CD8-positive, alpha-beta memory T cell (primary cell): ENCODE data around the gene CREBZF. TPM values are rescaled to one million over a fixed set of nuclear protein-coding genes. Genes with fewer than 3 reads are reported as not detected.

ENCODE experiments used
- CTCF ChIA-PET: fragments of 350-600 bp; sonication (Branson Sonifier 250); formaldehyde crosslinking; loops from one replicate; lab custom pipeline; 2021; ENCODE audit warnings: antibody characterized with exemption; lab: Charles Lee
- POLR2A ChIA-PET: fragments of 350-600 bp; sonication (Branson Sonifier 250); formaldehyde crosslinking; loops from one replicate; lab custom pipeline; 2021; ENCODE audit warnings: antibody characterized with exemption; lab: Charles Lee
- DNase-seq, 5 donors: peaks; one replicate each; pipeline versions ENCODE4 v3.0.0 to v3.0.0-alpha.2; 2020 to 2022; ENCODE audit warnings: mixed read lengths in 1 of 5
- H3K27ac ChIP-seq: one replicate; pipeline ENCODE4 v1.7.0; 2013; ENCODE audit warnings: low read depth, mild to moderate bottlenecking, low read length, moderate library complexity
- H3K27me3 ChIP-seq: 2 replicates; pipeline ENCODE4 v1.7.0; 2013; ENCODE audit warnings: low read length, mild to moderate bottlenecking; ENCODE audit not compliant: insufficient read depth, poor library complexity, severe bottlenecking
- H3K36me3 ChIP-seq: 2 replicates; pipeline ENCODE4 v1.7.0; 2013; ENCODE audit warnings: mild to moderate bottlenecking, low read length, moderate library complexity; ENCODE audit not compliant: insufficient read depth
- H3K4me1 ChIP-seq: 2 replicates; pipeline ENCODE4 v1.7.0; 2013; ENCODE audit warnings: mild to moderate bottlenecking, low read length, moderate library complexity; ENCODE audit not compliant: insufficient read depth
- H3K4me3 ChIP-seq: 2 replicates; pipeline ENCODE4 v1.7.0; 2013; ENCODE audit warnings: mild to moderate bottlenecking, low read length
- H3K9me3 ChIP-seq: 2 replicates; pipeline ENCODE4 v1.7.0; 2013; ENCODE audit warnings: mild to moderate bottlenecking, low read length
- H3K27ac Mint-ChIP-seq, 8 donors: one replicate each; pipeline ENCODE4 v1.8.0; 2020 to 2021; ENCODE audit warnings: mixed read lengths in 8 of 8, mild to moderate bottlenecking in 6 of 8, inconsistent platforms in 3 of 8, moderate library complexity in 3 of 8
- H3K27me3 Mint-ChIP-seq, 2 donors: one replicate each; pipeline ENCODE4 v1.8.0; 2020 to 2021; ENCODE audit warnings: mixed read lengths in 2 of 2, mild to moderate bottlenecking in 1 of 2, moderate library complexity in 1 of 2
- H3K36me3 Mint-ChIP-seq, 3 donors: one replicate each; pipeline ENCODE4 v1.8.0; 2020 to 2021; ENCODE audit warnings: mixed read lengths in 3 of 3, inconsistent platforms in 1 of 3, mild to moderate bottlenecking in 1 of 3
- H3K4me1 Mint-ChIP-seq, 3 donors: one replicate each; pipeline ENCODE4 v1.8.0; 2020 to 2021; ENCODE audit warnings: mixed read lengths in 3 of 3, inconsistent platforms in 1 of 3, mild to moderate bottlenecking in 1 of 3
- H3K4me3 Mint-ChIP-seq, 7 donors: one replicate each; pipeline ENCODE4 v1.8.0; 2020 to 2021; ENCODE audit warnings: mixed read lengths in 7 of 7, mild to moderate bottlenecking in 6 of 7, moderate library complexity in 4 of 7, inconsistent platforms in 2 of 7
- H3K9me3 Mint-ChIP-seq, 5 donors: one replicate each; pipeline ENCODE4 v1.8.0; 2020 to 2022; ENCODE audit warnings: mixed read lengths in 5 of 5, mild to moderate bottlenecking in 3 of 5, moderate library complexity in 2 of 5, inconsistent platforms in 1 of 5
- polyA plus RNA-seq: library from polyadenylated mRNA; unstranded; fragments of 300-500 nt; fragmentation: Illumina TruSeq; gene quantifications from one replicate; pipeline ENCODE4 v1.2.3, GENCODE V29; 2021
- total RNA-seq, 2 experiments: library from RNA; stranded (reverse); gene quantifications; one replicate each; pipeline ENCODE4 v1.2.3, GENCODE V29; 2021

Gene CREBZF
- total and polyA plus RNA-seq, 3 experiments from 2014 or later: 14.7 to 45.1 (median 45.0) TPM

DNA sequence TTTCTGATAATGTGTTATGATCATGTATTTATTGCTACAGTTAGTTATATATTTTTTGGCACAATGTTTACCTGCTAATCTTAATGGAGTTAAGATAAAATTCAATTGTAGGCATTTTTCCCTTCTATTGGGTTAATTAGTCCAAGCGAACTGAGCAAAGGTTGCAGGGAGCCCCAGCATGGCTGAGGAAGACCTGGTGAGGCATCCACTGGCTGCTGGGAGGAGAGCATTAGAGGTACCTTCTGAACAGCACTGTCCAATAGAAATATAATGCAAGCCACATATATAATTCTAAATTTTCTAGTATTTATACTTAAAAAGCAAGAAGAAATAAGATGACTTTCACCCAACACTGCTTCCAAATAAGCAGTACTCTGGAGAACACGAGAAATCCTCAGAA is 17.9 kb downstream of the CREBZF start:
- POLR2A ChIA-PET: interaction anchor here (0.9 to 3.8 kb wide), 7 partner anchors 10 to 208 kb away, joined by 3 to 73 read pairs (median 6); partner anchors contain the start of genes CCDC83, CREBZF, DLG2 and SYTL2
- CTCF ChIA-PET: interaction anchor here (0.9 to 1.5 kb wide), 7 partner anchors 9 to 177 kb away, joined by 3 to 8 read pairs (median 3); partner anchors contain the start of genes CREBZF and TMEM126B
- Mint-ChIP-seq H3K27ac (peak overlapping the region; percentile 87 to 99 (median 98)), H3K27me3 (peaks cover 8 to 28% of the 10 kb centered on the region in 2 donors), H3K4me3 (peak overlapping the region; percentile 86 to 97 (median 96)), H3K36me3 (peaks cover 0 to 15% (median 3%) of the 10 kb centered on the region in 3 donors), H3K9me3 (no peaks in the 10 kb centered on the region), H3K4me1 (peaks cover 19 to 37% (median 36%) of the 10 kb centered on the region in 3 donors)
- Histone ChIP-seq H3K36me3 (no peaks in the 10 kb centered on the region), H3K27ac (peak overlapping the region; percentile 77), H3K27me3 (no peaks in the 10 kb centered on the region), H3K4me1 (peaks cover 21% of the 10 kb centered on the region), H3K4me3 (peak overlapping the region; percentile 81), H3K9me3 (no peaks in the 10 kb centered on the region)
- no peak for DNase-seq

GRCh38 chr11:85643191-85643614 is 21.7 kb downstream of the CREBZF start:
- peaks cover 9 to 15% (median 14%) of the 10 kb centered on the region in 3 donors for H3K4me1 Mint-ChIP-seq
- no peak for DNase-seq
- H3K27me3 Mint-ChIP-seq: peaks cover 12 to 32% of the 10 kb centered on the region in 2 donors
- Histone ChIP-seq H3K9me3 (no peaks in the 10 kb centered on the region), H3K4me3 (no peak overlapping the region), H3K27ac (no peak overlapping the region), H3K36me3 (no peaks in the 10 kb centered on the region), H3K27me3 (no peaks in the 10 kb centered on the region), H3K4me1 (peaks cover 10% of the 10 kb centered on the region)
- ChIA-PET CTCF (no interaction called here), POLR2A (no interaction called here)
- H3K36me3 Mint-ChIP-seq: peaks cover 0 to 10% (median 0%) of the 10 kb centered on the region in 3 donors
- no peaks in the 10 kb centered on the region for H3K9me3 Mint-ChIP-seq
- H3K27ac Mint-ChIP-seq: no peak overlapping the region
- H3K4me3 Mint-ChIP-seq: peak overlapping the region in 1 of 7 donors; percentile 37

GRCh38 chr11:85634747-85635146 is 30.2 kb downstream of the CREBZF start:
- Mint-ChIP-seq H3K36me3 (peaks cover 5 to 61% (median 11%) of the 10 kb centered on the region in 3 donors), H3K9me3 (no peaks in the 10 kb centered on the region), H3K27me3 (no peaks in the 10 kb centered on the region), H3K27ac (no peak overlapping the region), H3K4me1 (peaks cover 10 to 19% (median 17%) of the 10 kb centered on the region in 3 donors), H3K4me3 (no peak overlapping the region)
- no peaks in the 10 kb centered on the region for H3K9me3 ChIP-seq
- no peak for DNase-seq
- CTCF ChIA-PET: no interaction called here
- H3K4me1 ChIP-seq: peaks cover 6% of the 10 kb centered on the region
- no peak overlapping the region for H3K4me3 ChIP-seq
- H3K27ac ChIP-seq: no peak overlapping the region
- POLR2A ChIA-PET: no interaction called here
- peaks cover 14% of the 10 kb centered on the region for H3K36me3 ChIP-seq
- no peaks in the 10 kb centered on the region for H3K27me3 ChIP-seq

DNA sequence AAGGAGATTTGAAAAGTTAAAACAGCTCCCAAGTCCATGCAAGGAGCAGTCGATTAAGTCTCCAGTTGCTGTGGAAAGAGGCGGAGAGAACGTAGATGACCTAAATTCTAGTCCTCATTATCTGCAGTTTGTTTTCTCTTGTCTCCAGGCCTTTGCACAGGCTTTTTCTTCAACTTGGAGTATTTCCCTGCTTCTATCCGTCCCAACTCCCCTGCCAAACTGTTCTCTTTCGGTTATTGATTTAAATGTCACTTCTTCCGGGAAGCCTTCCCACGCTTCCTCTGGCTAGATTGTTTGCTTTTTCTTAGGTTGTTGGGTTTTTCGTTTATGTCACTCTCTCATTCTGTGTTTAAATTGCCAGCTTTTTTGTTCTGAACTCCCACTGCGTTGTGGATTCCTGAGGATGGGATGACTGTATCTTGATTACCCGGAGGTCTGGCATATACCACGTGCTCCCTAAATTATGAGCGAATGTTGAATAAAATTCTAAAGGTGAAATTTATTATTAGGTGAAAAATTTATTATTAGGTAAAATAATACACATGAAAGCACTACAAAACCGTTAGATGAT is 36.1 kb downstream of the CREBZF start:
- Histone ChIP-seq H3K27ac (peak overlapping the region; percentile 79), H3K4me1 (peaks cover 29% of the 10 kb centered on the region), H3K27me3 (no peaks in the 10 kb centered on the region), H3K4me3 (peak overlapping the region; percentile 89), H3K36me3 (no peaks in the 10 kb centered on the region), H3K9me3 (no peaks in the 10 kb centered on the region)
- peak overlapping the region; percentile 94 to 99 (median 97) for H3K4me3 Mint-ChIP-seq
- H3K4me1 Mint-ChIP-seq: peaks cover 40 to 59% (median 53%) of the 10 kb centered on the region in 3 donors
- peak overlapping the region; percentile 90 to 97 (median 96) for H3K27ac Mint-ChIP-seq
- POLR2A ChIA-PET: interaction anchor here (0.6 to 2.6 kb wide), 6 partner anchors 19 to 616 kb away, joined by 3 to 27 read pairs (median 6); partner anchors contain the start of genes CCDC83, CREBZF, EED and TMEM126A
- no peak for DNase-seq
- H3K27me3 Mint-ChIP-seq: no peaks in the 10 kb centered on the region
- peaks cover 0 to 36% (median 9%) of the 10 kb centered on the region in 3 donors for H3K36me3 Mint-ChIP-seq
- H3K9me3 Mint-ChIP-seq: no peaks in the 10 kb centered on the region
- CTCF ChIA-PET: interaction anchor here (0.6 to 2.2 kb wide), 3 partner anchors 19 to 399 kb away, joined by 3 to 10 read pairs (median 3); partner anchors contain the start of gene TMEM126A

DNA sequence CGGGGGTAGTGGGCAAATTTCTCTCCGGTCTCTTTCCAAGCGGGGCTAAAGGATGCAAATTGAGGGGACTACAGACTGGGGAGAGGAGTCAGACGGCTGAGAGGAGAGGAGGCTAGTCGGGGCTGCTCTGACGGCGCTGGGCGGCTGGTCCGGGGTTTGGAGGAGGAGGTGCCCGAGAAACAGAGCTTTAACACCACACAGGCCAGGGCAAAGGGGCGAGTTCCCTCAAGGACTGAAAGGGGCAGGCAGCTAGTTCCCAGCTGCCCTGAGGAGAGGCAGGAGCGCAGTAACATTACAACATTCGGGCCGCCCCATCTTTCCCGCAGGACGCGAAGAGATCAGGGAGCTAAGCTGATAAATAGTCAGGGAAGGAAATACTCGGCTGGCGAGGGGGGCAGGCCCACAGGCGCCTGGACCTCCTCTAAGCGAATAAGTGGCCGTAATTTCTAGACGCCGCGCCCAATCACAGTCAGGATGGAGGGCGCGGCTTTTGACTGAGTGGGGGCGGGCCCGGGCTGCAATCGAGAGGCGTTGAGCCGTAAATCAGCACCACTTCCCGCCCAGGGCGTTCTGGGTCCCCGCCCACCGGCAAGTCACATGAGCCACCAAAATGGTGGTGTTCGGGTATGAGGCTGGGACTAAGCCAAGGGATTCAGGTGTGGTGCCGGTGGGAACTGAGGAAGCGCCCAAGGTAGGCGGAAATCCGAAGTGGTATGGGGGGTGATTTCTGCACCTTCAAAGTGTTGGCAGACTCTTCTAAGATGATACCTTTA is 36.7 kb downstream of the CREBZF start, which contains the start of gene TMEM126B:
TSS of gene TMEM126B (plus strand) at position 596 of the 773 bp plus-strand sequence. CDS start at position 611, 15 bp downstream.
- Histone ChIP-seq H3K27ac (peak within 1 kb of the TSS; percentile 79), H3K27me3 (no peaks in the 10 kb centered on the region), H3K4me3 (peak within 1 kb of the TSS; percentile 89), H3K9me3 (no peaks in the 10 kb centered on the region), H3K36me3 (no peaks in the 10 kb centered on the region), H3K4me1 (peaks cover 29% of the 10 kb centered on the region)
- H3K4me3 Mint-ChIP-seq: peak within 1 kb of the TSS; percentile 94 to 99 (median 97)
- CTCF ChIA-PET: interaction anchor here (0.6 to 2.2 kb wide), 4 partner anchors 9 to 399 kb away, joined by 3 to 10 read pairs (median 4); partner anchors contain the start of gene TMEM126A
- peaks cover 0 to 31% (median 4%) of the 10 kb centered on the region in 3 donors for H3K36me3 Mint-ChIP-seq
- H3K4me1 Mint-ChIP-seq: peaks cover 40 to 59% (median 49%) of the 10 kb centered on the region in 3 donors
- POLR2A ChIA-PET: interaction anchor here (0.9 to 2.6 kb wide), 7 partner anchors 20 to 617 kb away, joined by 3 to 27 read pairs (median 4); partner anchors contain the start of genes CCDC83, CREBZF, EED and TMEM126A
- H3K27ac Mint-ChIP-seq: peak within 1 kb of the TSS; percentile 90 to 97 (median 96)
- no peaks in the 10 kb centered on the region for H3K27me3 Mint-ChIP-seq
- peak; percentile 92 to 96 (median 95) for DNase-seq
- H3K9me3 Mint-ChIP-seq: no peaks in the 10 kb centered on the region

GRCh38 chr11:85627332-85627997 is 37.5 kb downstream of the CREBZF start, which contains the start of gene DLG2:
DLG2 (minus strand) TSS chr11:85627344.
- ChIA-PET CTCF (interaction anchor here (1.2 to 2.2 kb wide), 2 partner anchors 10 to 35 kb away, joined by 4 to 10 read pairs; no protein-coding TSS in a partner anchor), POLR2A (interaction anchor here (0.9 to 2.6 kb wide), 7 partner anchors 20 to 617 kb away, joined by 3 to 27 read pairs (median 4); partner anchors contain the start of genes CCDC83, CREBZF, EED and TMEM126A)
- no peaks in the 10 kb centered on the region for H3K36me3 ChIP-seq
- H3K4me3 ChIP-seq: peak within 1 kb of the TSS; percentile 89
- Mint-ChIP-seq H3K27me3 (no peaks in the 10 kb centered on the region), H3K9me3 (no peaks in the 10 kb centered on the region), H3K27ac (peak within 1 kb of the TSS; percentile 90 to 97 (median 96)), H3K4me3 (peak within 1 kb of the TSS; percentile 94 to 99 (median 97)), H3K36me3 (peaks cover 0 to 29% (median 3%) of the 10 kb centered on the region in 3 donors), H3K4me1 (peaks cover 40 to 59% (median 49%) of the 10 kb centered on the region in 3 donors)
- H3K27ac ChIP-seq: peak within 1 kb of the TSS; percentile 79
- H3K4me1 ChIP-seq: peaks cover 29% of the 10 kb centered on the region
- H3K9me3 ChIP-seq: no peaks in the 10 kb centered on the region
- DNase-seq: peak in 1 of 5 donors; percentile 40
- no peaks in the 10 kb centered on the region for H3K27me3 ChIP-seq

DNA sequence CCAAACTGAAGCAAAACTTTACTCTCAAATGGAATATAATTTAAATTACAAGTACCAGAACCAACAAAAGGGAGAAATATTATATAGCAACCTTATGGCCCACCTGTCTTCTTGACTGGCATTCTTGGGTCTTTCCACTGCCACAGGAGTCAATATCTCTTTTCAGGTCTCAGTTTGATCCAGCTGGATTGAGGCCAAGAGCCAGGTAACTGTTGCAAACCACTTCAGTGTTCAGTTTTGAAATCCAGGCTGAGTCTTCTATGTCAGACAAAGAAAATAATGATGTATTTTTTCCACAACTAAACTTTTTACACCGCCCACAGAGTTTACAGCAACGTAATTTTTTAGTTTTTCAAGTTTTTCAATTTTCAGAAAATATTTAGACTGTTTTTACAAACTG is 38.4 kb downstream of the CREBZF start:
- CTCF ChIA-PET: interaction anchor here (1.0 kb wide), 1 partner anchor 22 kb away, joined by 3 read pairs; no protein-coding TSS in a partner anchor
- Histone ChIP-seq H3K27me3 (no peaks in the 10 kb centered on the region), H3K9me3 (no peaks in the 10 kb centered on the region), H3K36me3 (no peaks in the 10 kb centered on the region), H3K4me3 (no peak overlapping the region), H3K4me1 (peaks cover 29% of the 10 kb centered on the region), H3K27ac (no peak overlapping the region)
- Mint-ChIP-seq H3K36me3 (peaks cover 1 to 25% (median 4%) of the 10 kb centered on the region in 3 donors), H3K4me1 (peaks cover 40 to 57% (median 49%) of the 10 kb centered on the region in 3 donors), H3K4me3 (peak overlapping the region; percentile 41 to 99 (median 94)), H3K27ac (peak overlapping the region in 5 of 8 donors; percentile 3 to 97 (median 96)), H3K27me3 (no peaks in the 10 kb centered on the region), H3K9me3 (no peaks in the 10 kb centered on the region)
- no peak for DNase-seq
- POLR2A ChIA-PET: interaction anchor here (0.6 kb wide), 1 partner anchor 133 kb away, joined by 6 read pairs; no protein-coding TSS in a partner anchor
